ENCODE measurements around the gene BCAR1.
"Not testable (repeated sequence)": the region's sequence is repeated elsewhere in the genome, so short reads cannot be mapped to it uniquely, and the experiment has no call there.

The BCAR1 gene

GRCh38 chr16:75241955-75242354 lies 9.5 kb downstream of the BCAR1 start:
- Histone ChIP-seq H3K9me3 (ENCODE audit: insufficient read depth, low read depth, low read length) (no peaks in the 10 kb centered on the region), H3K79me2 (ENCODE audit: insufficient read depth, low read length) (no peaks in the 10 kb centered on the region), H3K4me3 (ENCODE audit: low read length, poor library complexity, severe bottlenecking) (no peak overlapping the region), H3K4me2 (ENCODE audit: low read depth, low read length, poor library complexity, severe bottlenecking) (no peak overlapping the region), H3K36me3 (ENCODE audit: insufficient read depth, low read length) (no peaks in the 10 kb centered on the region), H3K27me3 (ENCODE audit: insufficient read depth, low read length, poor library complexity, severe bottlenecking) (no peaks in the 10 kb centered on the region), H3F3A (ENCODE audit: low read depth) (no peaks in the 10 kb centered on the region), H3K9me2 (replicated peaks; ENCODE audit: low read depth, low read length) (no peaks in the 10 kb centered on the region), H3K9ac (ENCODE audit: low read depth, low read length, poor library complexity, severe bottlenecking) (no peak overlapping the region), H4K20me1 (ENCODE audit: insufficient read depth, low read length, poor library complexity, severe bottlenecking) (no peaks in the 10 kb centered on the region), H3K4me1 (ENCODE audit: insufficient read depth, low read length, poor library complexity, severe bottlenecking) (peaks cover 10% of the 10 kb centered on the region), H2AFZ (ENCODE audit: low read length) (no peak overlapping the region)
- TF ChIP-seq CTCF (conservative IDR thresholded peaks at IDR 0.05; ENCODE audit: low read length) (no peak), EZH2phosphoT487 (IDR thresholded peaks at IDR 0.05; ENCODE audit: borderline replicate concordance) (no peak)

GRCh38 chr16:75241412-75241811 lies 10.0 kb downstream of the BCAR1 start:
- no peaks in the 10 kb centered on the region for H3K27me3 ChIP-seq (ENCODE audit: insufficient read depth, low read length, poor library complexity, severe bottlenecking)
- no peak overlapping the region for H3K9ac ChIP-seq (ENCODE audit: low read depth, low read length, poor library complexity, severe bottlenecking)
- H3K9me2 ChIP-seq (replicated peaks; ENCODE audit: low read depth, low read length) = no peaks in the 10 kb centered on the region
- no peaks in the 10 kb centered on the region for H3K36me3 ChIP-seq (ENCODE audit: insufficient read depth, low read length)
- no peak overlapping the region for H2AFZ ChIP-seq (ENCODE audit: low read length)
- no peak overlapping the region for H3K4me2 ChIP-seq (ENCODE audit: low read depth, low read length, poor library complexity, severe bottlenecking)
- no peaks in the 10 kb centered on the region for H3F3A ChIP-seq (ENCODE audit: low read depth)
- no peaks in the 10 kb centered on the region for H3K9me3 ChIP-seq (ENCODE audit: insufficient read depth, low read depth, low read length)
- TF ChIP-seq EZH2phosphoT487 (IDR thresholded peaks at IDR 0.05; ENCODE audit: borderline replicate concordance) (no peak), CTCF (conservative IDR thresholded peaks at IDR 0.05; ENCODE audit: low read length) (no peak)
- peaks cover 10% of the 10 kb centered on the region for H3K4me1 ChIP-seq (ENCODE audit: insufficient read depth, low read length, poor library complexity, severe bottlenecking)
- H3K4me3 ChIP-seq (ENCODE audit: low read length, poor library complexity, severe bottlenecking) = no peak overlapping the region
- no peaks in the 10 kb centered on the region for H3K79me2 ChIP-seq (ENCODE audit: insufficient read depth, low read length)
- H4K20me1 ChIP-seq (ENCODE audit: insufficient read depth, low read length, poor library complexity, severe bottlenecking) = no peaks in the 10 kb centered on the region

- not testable (repeated sequence) for H3F3A ChIP-seq (ENCODE audit: low read depth); H3K4me3 ChIP-seq (ENCODE audit: low read length, poor library complexity, severe bottlenecking); H3K9me2 ChIP-seq (replicated peaks; ENCODE audit: low read depth, low read length); H3K36me3 ChIP-seq (ENCODE audit: insufficient read depth, low read length); H3K9me3 ChIP-seq (ENCODE audit: insufficient read depth, low read depth, low read length); H3K9ac ChIP-seq (ENCODE audit: low read depth, low read length, poor library complexity, severe bottlenecking); H2AFZ ChIP-seq (ENCODE audit: low read length); H3K27me3 ChIP-seq (ENCODE audit: insufficient read depth, low read length, poor library complexity, severe bottlenecking); H4K20me1 ChIP-seq (ENCODE audit: insufficient read depth, low read length, poor library complexity, severe bottlenecking); H3K4me2 ChIP-seq (ENCODE audit: low read depth, low read length, poor library complexity, severe bottlenecking); H3K79me2 ChIP-seq (ENCODE audit: insufficient read depth, low read length)
- H3K4me1 ChIP-seq (ENCODE audit: insufficient read depth, low read length, poor library complexity, severe bottlenecking) = peaks cover 10% of the 10 kb centered on the region
These were observed 10.8 kb downstream of the BCAR1 start for GRCh38 chr16:75240633-75241032.

GRCh38 chr16:75239542-75240122 lies 11.8 kb downstream of the BCAR1 start:
- Histone ChIP-seq H3K9me3 (ENCODE audit: insufficient read depth, low read depth, low read length) (no peaks in the 10 kb centered on the region), H3F3A (ENCODE audit: low read depth) (no peaks in the 10 kb centered on the region), H3K79me2 (ENCODE audit: insufficient read depth, low read length) (no peaks in the 10 kb centered on the region), H3K9me2 (replicated peaks; ENCODE audit: low read depth, low read length) (no peaks in the 10 kb centered on the region), H4K20me1 (ENCODE audit: insufficient read depth, low read length, poor library complexity, severe bottlenecking) (no peaks in the 10 kb centered on the region), H3K4me3 (ENCODE audit: low read length, poor library complexity, severe bottlenecking) (no peak overlapping the region), H3K27me3 (ENCODE audit: insufficient read depth, low read length, poor library complexity, severe bottlenecking) (no peaks in the 10 kb centered on the region), H2AFZ (ENCODE audit: low read length) (no peak overlapping the region), H3K4me2 (ENCODE audit: low read depth, low read length, poor library complexity, severe bottlenecking) (no peak overlapping the region), H3K9ac (ENCODE audit: low read depth, low read length, poor library complexity, severe bottlenecking) (no peak overlapping the region), H3K4me1 (ENCODE audit: insufficient read depth, low read length, poor library complexity, severe bottlenecking) (peaks cover 4% of the 10 kb centered on the region), H3K36me3 (ENCODE audit: insufficient read depth, low read length) (no peaks in the 10 kb centered on the region)
- TF ChIP-seq CTCF (conservative IDR thresholded peaks at IDR 0.05; ENCODE audit: low read length) (no peak), EZH2phosphoT487 (IDR thresholded peaks at IDR 0.05; ENCODE audit: borderline replicate concordance) (no peak)
